ENCODE data around the gene MOV10.

GRCh38 chr1:112715264-112716053, 41.0 kb downstream of the MOV10 start, which contains the start of gene PPM1J:
- TF ChIP-seq CTCF (IDR thresholded peaks at IDR 0.05) (peak in 1 of 3 experiments; percentile 6), POLR2A (IDR thresholded peaks at IDR 0.05; ENCODE audit: low read depth) (no peak)
